ENCODE data around the gene DYNC2LI1.

DNA sequence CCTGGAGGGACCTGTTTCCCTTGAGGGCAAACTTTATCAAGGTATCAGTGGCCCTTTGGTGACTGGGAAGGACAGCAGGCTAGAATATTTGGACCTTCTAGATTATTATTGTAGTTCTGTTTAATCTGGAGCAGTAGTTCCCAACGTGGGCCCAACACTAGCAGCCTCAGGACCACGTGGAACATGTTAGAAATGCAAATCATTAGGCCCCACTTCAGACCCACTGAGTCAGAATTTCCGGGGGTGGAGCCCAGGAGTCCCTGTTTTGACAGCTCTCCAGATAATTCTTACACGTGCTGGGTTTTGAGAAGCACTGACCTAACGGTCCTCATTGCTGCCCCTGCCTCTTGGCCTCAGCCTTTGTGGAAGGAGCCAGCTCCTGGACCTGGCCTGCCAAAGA, 25.5 kb upstream of the DYNC2LI1 start:
- TF ChIP-seq, protein P1, sequence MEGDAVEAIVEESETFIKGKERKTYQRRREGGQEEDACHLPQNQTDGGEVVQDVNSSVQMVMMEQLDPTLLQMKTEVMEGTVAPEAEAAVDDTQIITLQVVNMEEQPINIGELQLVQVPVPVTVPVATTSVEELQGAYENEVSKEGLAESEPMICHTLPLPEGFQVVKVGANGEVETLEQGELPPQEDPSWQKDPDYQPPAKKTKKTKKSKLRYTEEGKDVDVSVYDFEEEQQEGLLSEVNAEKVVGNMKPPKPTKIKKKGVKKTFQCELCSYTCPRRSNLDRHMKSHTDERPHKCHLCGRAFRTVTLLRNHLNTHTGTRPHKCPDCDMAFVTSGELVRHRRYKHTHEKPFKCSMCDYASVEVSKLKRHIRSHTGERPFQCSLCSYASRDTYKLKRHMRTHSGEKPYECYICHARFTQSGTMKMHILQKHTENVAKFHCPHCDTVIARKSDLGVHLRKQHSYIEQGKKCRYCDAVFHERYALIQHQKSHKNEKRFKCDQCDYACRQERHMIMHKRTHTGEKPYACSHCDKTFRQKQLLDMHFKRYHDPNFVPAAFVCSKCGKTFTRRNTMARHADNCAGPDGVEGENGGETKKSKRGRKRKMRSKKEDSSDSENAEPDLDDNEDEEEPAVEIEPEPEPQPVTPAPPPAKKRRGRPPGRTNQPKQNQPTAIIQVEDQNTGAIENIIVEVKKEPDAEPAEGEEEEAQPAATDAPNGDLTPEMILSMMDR (conservative IDR thresholded peaks at IDR 0.05; ENCODE audit: low read depth, low read length), result no peak
- TF ChIP-seq EZH2phosphoT487 (IDR thresholded peaks at IDR 0.05; ENCODE audit: borderline replicate concordance, low read length) (no peak), EZH2 (IDR thresholded peaks at IDR 0.05; ENCODE audit: low read length, unreplicated experiment) (no peak)

Measured in PC-3 (cell line).